GM19324 (cell line): ENCODE results near the gene TMEM120B.
"Not testable (repeated sequence)": the region's sequence is repeated elsewhere in the genome, so short reads cannot be mapped to it uniquely, and the experiment has no call there.

ENCODE experiments used
- ATAC-seq: cut with Tn5 transposase; IDR thresholded peaks from one replicate; pipeline ENCODE4 v1.9.1; 2021; ENCODE audit warnings: mild to moderate bottlenecking, moderate library complexity; ENCODE audit not compliant: unreplicated experiment, low FRiP score

The TMEM120B gene

GRCh38 chr12:121789233-121789781, 76.8 kb downstream of the TMEM120B start:
- ATAC-seq, result no peak

DNA sequence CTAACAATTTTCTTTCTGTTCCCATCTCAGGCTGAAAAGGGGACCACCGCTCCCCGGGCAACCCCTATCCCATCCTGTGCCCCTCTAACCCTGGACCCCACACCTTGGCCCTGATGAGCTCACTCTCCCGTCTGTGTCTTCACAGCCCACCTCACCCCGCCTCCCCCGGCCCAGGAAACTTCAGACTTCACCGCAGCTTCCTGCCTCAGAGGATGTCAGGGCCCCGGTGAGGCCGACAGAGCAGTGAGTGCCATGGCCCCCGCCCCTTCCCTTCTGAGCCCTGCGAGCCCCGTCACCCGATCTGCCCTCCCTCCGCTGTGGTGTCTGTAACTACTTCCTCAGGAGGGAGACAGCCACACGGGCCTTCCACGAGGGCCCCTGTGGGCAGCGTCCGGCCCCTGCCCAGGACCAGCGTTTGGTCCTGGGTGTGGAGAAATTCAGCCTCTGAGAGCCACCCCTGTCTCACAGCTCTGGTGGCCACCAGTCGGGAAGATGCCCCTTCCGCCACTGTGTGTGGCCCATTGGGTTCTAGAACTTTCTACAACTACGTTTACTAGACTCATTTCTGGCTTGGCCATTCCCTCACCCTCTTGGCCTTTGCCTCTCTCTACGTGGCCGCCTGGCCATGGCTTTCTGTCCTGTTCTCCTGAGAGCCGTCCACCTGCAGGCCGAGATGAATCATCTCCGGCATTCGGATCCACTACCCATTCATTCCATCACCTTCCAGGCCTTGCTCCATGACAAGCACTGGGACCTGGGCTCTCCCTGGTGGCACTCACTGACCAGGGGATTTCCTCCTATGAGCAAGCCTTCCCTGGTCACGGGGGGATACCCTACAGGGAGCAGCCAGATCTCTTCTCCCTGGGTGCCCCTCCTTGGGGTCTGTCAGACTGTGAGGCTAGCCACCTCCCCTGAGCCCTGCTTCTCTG, 77.5 kb downstream of the TMEM120B start:
- peak; percentile 48 for ATAC-seq

- ATAC-seq, result not testable (repeated sequence)
Observed at GRCh38 chr12:121790785-121791184, 78.2 kb downstream of the TMEM120B start.

- no peak for ATAC-seq
Observed at GRCh38 chr12:121791671-121792551, 79.4 kb downstream of the TMEM120B start.

DNA sequence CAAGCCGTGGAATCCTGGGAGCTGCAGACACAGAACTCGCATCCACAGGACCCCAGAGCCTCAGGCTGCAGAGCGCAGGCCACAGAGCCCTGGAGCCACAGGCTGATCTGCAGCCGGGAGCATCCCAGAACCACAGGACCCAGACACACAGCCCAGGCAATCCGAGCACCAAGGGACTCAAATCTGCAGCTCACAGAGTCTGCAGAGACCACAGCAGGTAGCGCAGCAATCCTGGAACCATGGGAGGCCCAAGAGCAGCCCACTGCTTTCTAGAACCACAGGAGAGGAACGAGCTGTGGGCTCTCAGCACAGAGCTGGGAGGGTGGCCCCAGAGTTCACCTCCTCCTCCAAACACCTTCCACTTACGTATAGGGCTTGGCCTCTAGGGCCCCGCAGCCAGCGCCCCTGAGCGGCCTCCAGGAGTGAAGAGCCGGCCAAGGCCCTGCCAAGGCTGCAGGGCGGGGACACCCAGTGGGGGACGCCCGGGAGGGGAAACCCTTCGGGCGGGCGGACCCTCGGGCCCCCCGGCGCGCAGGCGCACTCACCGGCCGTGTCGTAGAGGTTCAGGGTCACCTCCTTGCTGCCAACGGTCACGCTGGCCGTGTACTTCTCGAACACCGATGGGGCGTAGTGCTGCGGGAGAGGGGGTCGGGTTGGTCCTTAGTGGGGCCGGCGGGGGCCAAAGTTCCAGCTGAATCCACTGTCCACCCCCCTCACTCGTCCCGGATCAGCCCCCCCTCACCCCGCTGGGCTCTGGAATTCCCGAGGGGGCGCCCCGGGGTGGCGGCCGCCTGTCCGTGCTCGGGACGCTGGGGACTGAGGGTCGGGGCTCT, 80.3 kb downstream of the TMEM120B start:
- ATAC-seq, result no peak

- ATAC-seq, result peak; percentile 18
Observed at GRCh38 chr12:121793440-121793837, 80.9 kb downstream of the TMEM120B start, which contains the start of gene RHOF. Gene RHOF (minus strand): TSS chr12:121793688. CDS start chr12:121793633, 55 bp downstream.

- peak; percentile 48 for ATAC-seq
Observed at GRCh38 chr12:121793838-121794533, 81.4 kb downstream of the TMEM120B start.

DNA sequence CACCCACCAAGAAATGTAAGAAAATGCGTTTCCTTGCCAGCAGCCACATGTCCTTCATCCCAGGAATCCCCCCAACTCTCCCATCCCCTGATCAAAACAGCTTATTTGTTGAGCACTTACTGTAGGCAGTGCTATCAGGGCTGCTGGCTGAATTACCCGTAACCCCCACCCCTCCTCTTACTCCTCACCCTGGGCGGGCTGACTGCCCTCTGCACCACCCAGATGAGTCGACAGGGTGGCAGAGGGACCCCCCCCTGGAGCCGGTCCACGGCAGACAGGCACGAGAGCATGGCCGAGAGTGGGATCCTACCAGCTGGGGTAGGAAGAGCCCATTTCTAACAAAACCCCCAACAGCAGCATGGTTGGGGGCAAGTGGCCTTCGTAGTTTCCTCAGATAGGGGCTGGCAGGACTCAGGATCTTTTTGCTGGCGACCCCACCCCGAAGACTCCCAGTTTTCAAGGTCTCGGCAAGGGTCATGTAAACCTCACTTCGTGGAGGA, 82.0 kb downstream of the TMEM120B start:
- ATAC-seq, result no peak

- peak; percentile 20 for ATAC-seq
Observed at GRCh38 chr12:121795034-121795968, 82.7 kb downstream of the TMEM120B start.

DNA sequence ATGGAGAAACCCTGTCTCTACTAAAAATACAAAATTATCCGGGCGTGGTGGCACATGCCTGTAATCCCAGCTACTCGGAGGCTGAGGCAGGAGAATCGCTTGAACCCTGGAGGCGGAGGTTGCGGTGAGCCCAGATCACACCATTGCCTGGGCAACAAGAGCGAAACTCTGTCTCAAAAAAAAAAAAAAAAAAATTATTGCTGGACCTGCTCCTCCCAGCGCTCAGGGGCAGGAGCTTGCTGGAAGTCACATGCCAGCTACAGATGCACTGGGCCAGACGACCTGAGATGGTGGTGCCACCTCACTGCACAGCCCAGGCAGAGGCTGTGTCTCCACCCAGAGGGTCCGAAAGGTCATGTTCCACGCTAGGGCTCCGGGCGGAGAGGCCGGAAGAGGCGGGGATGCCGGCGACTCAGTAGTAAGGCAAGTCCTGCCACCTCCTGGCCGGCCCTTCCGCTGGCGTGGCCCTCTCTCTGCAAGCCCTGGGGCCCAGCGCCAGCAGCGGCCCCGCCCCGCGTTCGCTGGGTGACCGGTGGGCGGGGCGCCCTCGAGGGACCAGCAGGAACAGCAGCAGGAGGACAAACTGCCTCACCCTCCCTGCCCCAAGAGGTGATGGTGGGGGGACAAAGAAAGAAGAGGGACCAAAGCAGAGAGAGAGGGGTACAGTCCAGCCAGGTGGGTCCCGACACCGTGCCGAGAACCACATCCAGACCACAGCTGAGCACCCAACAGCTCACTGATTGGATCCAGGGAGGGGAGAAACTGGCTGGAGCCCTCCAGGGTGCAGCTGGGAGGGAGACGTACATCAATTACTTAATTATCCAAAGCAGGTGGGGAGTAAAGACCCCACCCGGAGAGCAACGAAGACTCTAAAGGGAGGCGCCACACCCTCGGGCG, 84.6 kb downstream of the TMEM120B start:
- ATAC-seq, result no peak

DNA sequence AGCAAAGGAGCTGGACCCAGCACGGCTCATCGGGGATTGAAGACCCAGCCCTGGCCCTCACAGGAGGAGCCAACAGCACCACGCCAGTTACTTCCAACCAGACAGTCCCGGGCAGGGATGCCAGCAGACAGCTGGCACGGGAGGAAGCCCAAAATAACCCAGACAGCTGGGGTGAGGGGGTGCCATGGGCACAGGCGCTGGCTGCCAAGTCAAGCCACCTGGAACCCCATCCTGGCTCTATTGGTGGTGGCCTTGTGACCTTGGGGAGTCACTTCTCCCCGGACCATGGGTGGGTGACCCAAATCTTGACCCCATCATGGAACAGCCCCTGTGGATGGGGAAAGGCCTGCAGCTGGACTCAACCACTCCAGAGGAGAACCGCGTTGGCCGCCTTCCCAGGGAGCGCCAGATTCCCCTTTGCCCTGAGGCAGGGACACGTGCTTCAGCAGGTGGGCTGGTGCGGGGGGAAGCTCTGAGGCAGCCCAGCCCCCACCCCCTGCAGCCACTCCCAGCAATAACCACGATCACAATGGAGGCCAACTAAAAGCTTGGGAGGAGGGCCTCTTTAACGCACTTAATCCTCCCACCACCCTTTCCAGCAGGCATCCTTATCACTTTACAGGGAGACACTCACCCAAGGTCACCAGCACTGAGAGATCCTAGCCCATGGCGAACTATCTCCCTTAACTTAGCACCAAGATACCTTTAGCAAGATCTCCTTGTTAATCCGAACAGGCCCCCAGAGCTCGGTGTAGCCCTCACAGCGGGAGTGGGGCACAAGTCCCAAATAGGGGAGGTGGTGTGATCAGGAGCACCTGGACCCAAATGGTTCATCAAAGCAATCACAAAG, 85.6 kb downstream of the TMEM120B start:
- ATAC-seq, result no peak

DNA sequence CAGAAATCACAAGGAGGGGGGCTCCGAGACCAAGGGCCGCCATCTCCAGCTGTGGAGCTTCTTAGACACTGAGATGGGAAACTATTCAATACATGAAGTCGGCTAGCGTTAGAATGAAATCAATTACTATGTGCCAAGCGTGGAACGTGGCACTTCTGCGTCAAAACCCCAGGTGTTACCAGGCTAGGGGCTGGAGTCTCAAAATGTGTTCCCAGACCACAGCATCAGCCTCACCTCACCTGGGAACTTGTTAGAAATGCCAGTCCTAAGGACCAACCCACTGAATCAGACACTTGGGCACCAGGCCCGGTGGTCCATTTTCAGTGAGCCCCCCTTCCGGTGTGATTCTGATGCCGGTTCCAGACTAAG, 86.2 kb downstream of the TMEM120B start:
- ATAC-seq, result no peak

- ATAC-seq, result no peak
Observed at GRCh38 chr12:121799156-121799841, 86.7 kb downstream of the TMEM120B start.

DNA sequence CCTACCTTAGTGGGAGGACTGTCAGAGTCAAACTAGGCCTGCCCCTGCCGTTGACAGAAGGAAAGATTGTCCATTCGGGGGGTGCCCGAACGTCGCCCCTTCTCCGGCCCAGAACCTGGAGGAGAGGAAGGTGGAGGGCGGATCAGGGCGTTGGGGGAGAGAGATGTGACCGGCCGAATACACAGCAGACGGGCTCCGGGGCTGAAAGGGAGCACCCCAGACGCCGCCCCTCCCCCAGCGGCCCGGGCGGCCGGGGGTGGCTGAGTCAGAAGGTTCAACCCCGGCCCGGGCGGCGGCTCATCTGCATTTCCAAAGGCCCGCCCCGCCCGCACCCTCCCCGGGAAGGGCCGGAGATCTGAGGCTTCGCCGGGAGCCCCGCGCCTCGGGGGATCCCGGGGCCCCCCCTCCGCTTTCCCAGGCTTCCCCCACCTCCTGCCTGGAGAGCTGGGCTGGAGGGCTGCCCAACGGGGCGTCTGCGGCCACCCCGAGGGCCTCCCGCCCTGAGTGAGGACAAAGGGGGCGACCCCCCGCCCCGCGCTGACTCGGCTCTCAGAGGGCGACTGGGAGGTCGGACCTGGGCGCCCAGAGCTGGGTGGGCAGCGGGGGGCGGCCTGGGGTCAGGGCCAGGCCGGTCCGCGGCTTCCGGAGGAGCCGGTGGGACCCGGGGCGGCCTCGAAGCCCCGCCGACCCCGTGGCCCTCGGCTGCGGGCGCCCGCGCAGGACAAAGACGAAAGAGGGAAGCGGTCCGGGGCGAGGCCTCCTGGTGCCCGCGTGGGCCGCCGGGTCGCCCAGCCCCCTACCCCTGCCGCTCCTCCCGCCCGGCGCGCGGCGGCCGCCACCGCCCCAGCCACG, 87.5 kb downstream of the TMEM120B start:
- ATAC-seq, result peak; percentile 21
